ENCODE data around the gene SIGLEC8. TPM values are rescaled to one million over a fixed set of nuclear protein-coding genes. Genes with fewer than 3 reads are reported as not detected.
A peak's percentile ranks its signal among the peaks of the same experiment; 100 is the strongest.

Gene SIGLEC8
- not detected in 2 replicates for total RNA-seq
- long read RNA-seq = 0 reads

GRCh38 chr19:51458051-51458645, at the start of gene SIGLEC8:
SIGLEC8 (minus strand) TSS chr19:51458454; CDS start chr19:51458387, 67 bp downstream.
- peaks cover 11% of the 10 kb centered on the region for H3K9me3 Mint-ChIP-seq (ENCODE audit: unreplicated experiment)
- H3K4me3 Mint-ChIP-seq (ENCODE audit: unreplicated experiment) = no peak within 1 kb of the TSS

GRCh38 chr19:51507640-51508058, 49.4 kb upstream of the SIGLEC8 start:
- H3K9me3 Mint-ChIP-seq (ENCODE audit: unreplicated experiment) = peaks cover 12% of the 10 kb centered on the region
- peak; percentile 60 for DNase-seq (ENCODE audit: extremely low spot score, unreplicated experiment)
- H3K27me3 Mint-ChIP-seq (ENCODE audit: unreplicated experiment) = no peaks in the 10 kb centered on the region
- H3K36me3 Mint-ChIP-seq (ENCODE audit: unreplicated experiment) = no peaks in the 10 kb centered on the region
- no peak for TF ChIP-seq CTCF (IDR thresholded peaks at IDR 0.05)
- H3K27ac Mint-ChIP-seq (ENCODE audit: unreplicated experiment) = no peak overlapping the region
- no peaks in the 10 kb centered on the region for H3K4me1 Mint-ChIP-seq (ENCODE audit: unreplicated experiment)
- no peak overlapping the region for H3K4me3 Mint-ChIP-seq (ENCODE audit: unreplicated experiment)

More at GRCh38 chr19:51458051-51458645, at the start of gene SIGLEC8:
- no peak within 1 kb of the TSS for H3K27ac Mint-ChIP-seq (ENCODE audit: unreplicated experiment)
- DNase-seq (ENCODE audit: extremely low spot score, unreplicated experiment) = peak; percentile 81
- no peaks in the 10 kb centered on the region for H3K27me3 Mint-ChIP-seq (ENCODE audit: unreplicated experiment)
- TF ChIP-seq CTCF (IDR thresholded peaks at IDR 0.05) = no peak
- H3K4me1 Mint-ChIP-seq (ENCODE audit: unreplicated experiment) = no peaks in the 10 kb centered on the region
- H3K36me3 Mint-ChIP-seq (ENCODE audit: unreplicated experiment) = no peaks in the 10 kb centered on the region

- TF ChIP-seq CTCF (IDR thresholded peaks at IDR 0.05) = no peak
- Mint-ChIP-seq H3K27me3 (ENCODE audit: unreplicated experiment) (no peaks in the 10 kb centered on the region), H3K36me3 (ENCODE audit: unreplicated experiment) (no peaks in the 10 kb centered on the region), H3K4me3 (ENCODE audit: unreplicated experiment) (no peak overlapping the region), H3K9me3 (ENCODE audit: unreplicated experiment) (peaks cover 16% of the 10 kb centered on the region), H3K4me1 (ENCODE audit: unreplicated experiment) (no peaks in the 10 kb centered on the region), H3K27ac (ENCODE audit: unreplicated experiment) (no peak overlapping the region)
- DNase-seq (ENCODE audit: extremely low spot score, unreplicated experiment) = peak; percentile 15
Observed at GRCh38 chr19:51507192-51507591, 48.9 kb upstream of the SIGLEC8 start.

GRCh38 chr19:51505904-51506303, 47.6 kb upstream of the SIGLEC8 start:
- Mint-ChIP-seq H3K4me3 (ENCODE audit: unreplicated experiment) (no peak overlapping the region), H3K36me3 (ENCODE audit: unreplicated experiment) (no peaks in the 10 kb centered on the region), H3K27me3 (ENCODE audit: unreplicated experiment) (no peaks in the 10 kb centered on the region), H3K4me1 (ENCODE audit: unreplicated experiment) (no peaks in the 10 kb centered on the region), H3K27ac (ENCODE audit: unreplicated experiment) (no peak overlapping the region), H3K9me3 (ENCODE audit: unreplicated experiment) (peaks cover 22% of the 10 kb centered on the region)
- no peak for TF ChIP-seq CTCF (IDR thresholded peaks at IDR 0.05)
- peak; percentile 54 for DNase-seq (ENCODE audit: extremely low spot score, unreplicated experiment)

GRCh38 chr19:51503896-51504295, 45.6 kb upstream of the SIGLEC8 start:
- DNase-seq (ENCODE audit: extremely low spot score, unreplicated experiment) = peak; percentile 17
- no peaks in the 10 kb centered on the region for H3K4me1 Mint-ChIP-seq (ENCODE audit: unreplicated experiment)
- H3K36me3 Mint-ChIP-seq (ENCODE audit: unreplicated experiment) = no peaks in the 10 kb centered on the region
- no peak for TF ChIP-seq CTCF (IDR thresholded peaks at IDR 0.05)
- no peaks in the 10 kb centered on the region for H3K27me3 Mint-ChIP-seq (ENCODE audit: unreplicated experiment)
- no peak overlapping the region for H3K4me3 Mint-ChIP-seq (ENCODE audit: unreplicated experiment)
- peaks cover 22% of the 10 kb centered on the region for H3K9me3 Mint-ChIP-seq (ENCODE audit: unreplicated experiment)
- no peak overlapping the region for H3K27ac Mint-ChIP-seq (ENCODE audit: unreplicated experiment)
